ENCODE results near the gene SPINK8. TPM values are rescaled to one million over a fixed set of nuclear protein-coding genes. Genes with fewer than 3 reads are reported as not detected.
"Not testable (repeated sequence)": the region's sequence is repeated elsewhere in the genome, so short reads cannot be mapped to it uniquely, and the experiment has no call there.

The SPINK8 gene
- not detected in 2 replicates for total RNA-seq
- long read RNA-seq = 0 reads

DNA sequence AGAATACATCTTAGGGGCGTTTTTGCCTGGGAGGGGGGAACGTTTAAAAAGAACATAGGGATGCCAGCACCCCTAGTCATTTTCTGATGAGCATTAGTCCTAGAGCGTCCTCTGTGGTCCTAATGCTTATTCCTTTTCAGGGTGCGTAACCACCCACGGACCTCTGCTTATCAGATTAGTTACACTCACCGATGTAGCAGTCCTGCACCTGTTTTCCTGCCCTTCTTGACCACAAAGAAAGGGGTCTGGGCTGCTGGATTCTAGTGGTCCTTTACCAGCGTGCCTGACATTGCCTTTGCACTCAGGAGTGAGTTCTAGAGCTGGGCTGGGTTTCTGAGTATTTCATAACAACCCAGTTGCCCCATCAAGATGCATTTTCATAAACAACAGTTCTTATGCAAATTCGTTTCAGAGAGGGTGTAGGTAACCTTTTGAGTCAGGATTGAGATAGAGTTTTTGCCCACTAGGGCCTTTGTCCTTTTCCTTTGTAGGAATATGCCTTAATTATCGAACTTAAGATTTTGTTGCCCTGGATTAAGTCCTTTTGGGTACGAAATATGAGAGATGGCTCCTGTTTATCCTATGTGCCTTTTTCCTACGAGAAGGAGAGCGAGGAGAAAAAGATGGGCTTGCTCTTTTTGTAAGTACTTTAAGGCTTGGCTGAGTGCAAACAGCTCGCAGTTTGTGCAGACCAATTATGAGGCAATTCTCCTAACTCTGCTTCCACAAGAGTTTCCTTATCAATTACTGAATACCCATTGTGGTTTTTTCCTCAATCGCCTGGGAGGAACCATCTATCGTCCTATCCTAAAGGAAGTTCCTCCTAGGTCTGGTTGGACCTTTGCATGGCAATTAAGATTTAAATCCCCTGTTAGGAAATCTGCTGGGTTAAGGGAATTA is at the start of gene SPINK8:
TSS of gene SPINK8 (minus strand) at position 316 of the 900 bp plus-strand sequence. CDS start 5,320 bp downstream, outside the sequence.
- not testable (repeated sequence) for H3K4me3 Mint-ChIP-seq (ENCODE audit: unreplicated experiment); H3K9me3 Mint-ChIP-seq (ENCODE audit: unreplicated experiment); H3K4me1 Mint-ChIP-seq (ENCODE audit: unreplicated experiment); H3K36me3 Mint-ChIP-seq (ENCODE audit: unreplicated experiment); H3K27ac Mint-ChIP-seq (ENCODE audit: unreplicated experiment); DNase-seq (ENCODE audit: extremely low spot score, unreplicated experiment)
- peaks cover 62% of the 10 kb centered on the region for H3K27me3 Mint-ChIP-seq (ENCODE audit: unreplicated experiment)

- H3K27ac Mint-ChIP-seq (ENCODE audit: unreplicated experiment) = no peak overlapping the region
- no peaks in the 10 kb centered on the region for H3K36me3 Mint-ChIP-seq (ENCODE audit: unreplicated experiment)
- H3K4me1 Mint-ChIP-seq (ENCODE audit: unreplicated experiment) = no peaks in the 10 kb centered on the region
- peaks cover 37% of the 10 kb centered on the region for H3K27me3 Mint-ChIP-seq (ENCODE audit: unreplicated experiment)
- H3K4me3 Mint-ChIP-seq (ENCODE audit: unreplicated experiment) = no peak overlapping the region
- H3K9me3 Mint-ChIP-seq (ENCODE audit: unreplicated experiment) = no peaks in the 10 kb centered on the region
- no peak for DNase-seq (ENCODE audit: extremely low spot score, unreplicated experiment)
- TF ChIP-seq, protein P1, sequence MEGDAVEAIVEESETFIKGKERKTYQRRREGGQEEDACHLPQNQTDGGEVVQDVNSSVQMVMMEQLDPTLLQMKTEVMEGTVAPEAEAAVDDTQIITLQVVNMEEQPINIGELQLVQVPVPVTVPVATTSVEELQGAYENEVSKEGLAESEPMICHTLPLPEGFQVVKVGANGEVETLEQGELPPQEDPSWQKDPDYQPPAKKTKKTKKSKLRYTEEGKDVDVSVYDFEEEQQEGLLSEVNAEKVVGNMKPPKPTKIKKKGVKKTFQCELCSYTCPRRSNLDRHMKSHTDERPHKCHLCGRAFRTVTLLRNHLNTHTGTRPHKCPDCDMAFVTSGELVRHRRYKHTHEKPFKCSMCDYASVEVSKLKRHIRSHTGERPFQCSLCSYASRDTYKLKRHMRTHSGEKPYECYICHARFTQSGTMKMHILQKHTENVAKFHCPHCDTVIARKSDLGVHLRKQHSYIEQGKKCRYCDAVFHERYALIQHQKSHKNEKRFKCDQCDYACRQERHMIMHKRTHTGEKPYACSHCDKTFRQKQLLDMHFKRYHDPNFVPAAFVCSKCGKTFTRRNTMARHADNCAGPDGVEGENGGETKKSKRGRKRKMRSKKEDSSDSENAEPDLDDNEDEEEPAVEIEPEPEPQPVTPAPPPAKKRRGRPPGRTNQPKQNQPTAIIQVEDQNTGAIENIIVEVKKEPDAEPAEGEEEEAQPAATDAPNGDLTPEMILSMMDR (IDR thresholded peaks at IDR 0.05) = no peak
Measured at GRCh38 chr3:48372862-48373435, 39.5 kb upstream of the SPINK8 start.

DNA sequence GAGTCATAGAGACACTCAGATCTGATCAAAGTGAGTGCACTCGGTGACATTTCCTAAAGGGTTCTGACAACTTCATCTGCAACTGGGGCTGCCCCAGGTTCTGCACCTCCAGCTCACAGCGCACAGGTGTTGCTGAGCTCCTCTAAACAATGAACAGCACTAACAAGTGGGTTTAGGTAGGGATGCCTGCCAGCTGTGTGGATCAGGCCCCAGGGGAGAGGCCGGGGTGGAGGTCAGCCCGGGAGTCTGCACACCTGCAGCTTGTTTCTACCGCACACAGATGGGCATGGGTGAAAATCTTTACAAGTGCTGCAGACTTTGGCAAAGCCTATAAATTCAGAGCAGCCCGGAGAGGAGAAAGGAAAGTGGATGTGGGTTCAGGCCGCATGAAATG is 38.9 kb upstream of the SPINK8 start:
- Mint-ChIP-seq H3K9me3 (ENCODE audit: unreplicated experiment) (no peaks in the 10 kb centered on the region), H3K4me1 (ENCODE audit: unreplicated experiment) (no peaks in the 10 kb centered on the region), H3K27ac (ENCODE audit: unreplicated experiment) (no peak overlapping the region), H3K4me3 (ENCODE audit: unreplicated experiment) (no peak overlapping the region), H3K27me3 (ENCODE audit: unreplicated experiment) (peaks cover 32% of the 10 kb centered on the region), H3K36me3 (ENCODE audit: unreplicated experiment) (no peaks in the 10 kb centered on the region)
- TF ChIP-seq, protein P1 (IDR thresholded peaks at IDR 0.05) = no peak
- no peak for DNase-seq (ENCODE audit: extremely low spot score, unreplicated experiment)

DNA sequence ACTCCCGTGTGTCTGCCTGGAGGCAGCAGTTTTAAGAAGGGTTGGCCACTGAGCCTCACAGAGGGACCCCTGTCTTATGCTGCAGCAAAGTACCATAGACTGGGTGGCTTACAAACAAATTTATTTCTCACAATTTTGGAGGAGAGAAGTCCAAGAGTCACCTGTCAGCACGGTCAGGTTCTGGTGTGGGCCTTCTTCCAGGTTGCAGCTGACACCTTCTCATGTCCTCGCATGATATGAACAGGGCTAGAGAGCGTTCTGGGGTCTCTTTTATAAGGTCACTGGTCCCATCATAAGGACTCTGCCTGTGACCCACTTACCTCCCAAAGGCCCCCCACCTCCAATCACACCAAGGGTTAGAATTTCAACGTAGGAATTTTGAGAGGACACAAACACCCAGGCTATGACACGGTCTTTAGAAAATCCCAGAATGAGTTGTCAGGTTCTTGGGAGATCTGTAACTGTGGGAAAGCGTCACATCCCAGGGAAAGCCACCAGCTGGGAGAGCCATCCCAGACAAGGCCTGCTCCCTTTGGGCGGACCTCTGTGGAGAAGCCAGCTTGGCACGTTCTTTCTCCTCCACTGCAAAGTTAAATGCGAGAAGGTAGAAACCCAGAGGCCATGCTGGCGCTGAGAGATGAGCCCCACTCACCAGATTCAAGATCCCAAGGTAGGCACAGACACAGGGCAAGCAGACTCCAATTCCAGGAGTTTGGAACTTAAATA is 38.4 kb upstream of the SPINK8 start, which contains the start of gene FBXW12:
TSS of gene FBXW12 (plus strand) at position 569 of the 726 bp plus-strand sequence. CDS start 549 bp downstream, outside the sequence.
- H3K27me3 Mint-ChIP-seq (ENCODE audit: unreplicated experiment) = peaks cover 26% of the 10 kb centered on the region
- TF ChIP-seq, protein P1 (IDR thresholded peaks at IDR 0.05) = no peak
- no peak within 1 kb of the TSS for H3K4me3 Mint-ChIP-seq (ENCODE audit: unreplicated experiment)
- no peaks in the 10 kb centered on the region for H3K9me3 Mint-ChIP-seq (ENCODE audit: unreplicated experiment)
- H3K27ac Mint-ChIP-seq (ENCODE audit: unreplicated experiment) = no peak within 1 kb of the TSS
- no peak for DNase-seq (ENCODE audit: extremely low spot score, unreplicated experiment)
- H3K4me1 Mint-ChIP-seq (ENCODE audit: unreplicated experiment) = no peaks in the 10 kb centered on the region
- H3K36me3 Mint-ChIP-seq (ENCODE audit: unreplicated experiment) = no peaks in the 10 kb centered on the region

GRCh38 chr3:48370333-48370713 is 36.9 kb upstream of the SPINK8 start:
- H3K27ac Mint-ChIP-seq (ENCODE audit: unreplicated experiment) = no peak overlapping the region
- no peak for DNase-seq (ENCODE audit: extremely low spot score, unreplicated experiment)
- H3K4me1 Mint-ChIP-seq (ENCODE audit: unreplicated experiment) = no peaks in the 10 kb centered on the region
- no peaks in the 10 kb centered on the region for H3K9me3 Mint-ChIP-seq (ENCODE audit: unreplicated experiment)
- H3K36me3 Mint-ChIP-seq (ENCODE audit: unreplicated experiment) = no peaks in the 10 kb centered on the region
- H3K4me3 Mint-ChIP-seq (ENCODE audit: unreplicated experiment) = no peak overlapping the region
- H3K27me3 Mint-ChIP-seq (ENCODE audit: unreplicated experiment) = peaks cover 32% of the 10 kb centered on the region
- TF ChIP-seq, protein P1 (IDR thresholded peaks at IDR 0.05) = no peak

Measured in osteocyte (in vitro differentiated cells).